ENCODE measurements around the gene NOXO1.
A peak's percentile ranks its signal among the peaks of the same experiment; 100 is the strongest.
"Not testable (repeated sequence)": the region's sequence is repeated elsewhere in the genome, so short reads cannot be mapped to it uniquely, and the experiment has no call there.

NOXO1 gene

GRCh38 chr16:1977875-1978268 lies 3.4 kb downstream of the NOXO1 start:
- DNase-seq = no peak

DNA sequence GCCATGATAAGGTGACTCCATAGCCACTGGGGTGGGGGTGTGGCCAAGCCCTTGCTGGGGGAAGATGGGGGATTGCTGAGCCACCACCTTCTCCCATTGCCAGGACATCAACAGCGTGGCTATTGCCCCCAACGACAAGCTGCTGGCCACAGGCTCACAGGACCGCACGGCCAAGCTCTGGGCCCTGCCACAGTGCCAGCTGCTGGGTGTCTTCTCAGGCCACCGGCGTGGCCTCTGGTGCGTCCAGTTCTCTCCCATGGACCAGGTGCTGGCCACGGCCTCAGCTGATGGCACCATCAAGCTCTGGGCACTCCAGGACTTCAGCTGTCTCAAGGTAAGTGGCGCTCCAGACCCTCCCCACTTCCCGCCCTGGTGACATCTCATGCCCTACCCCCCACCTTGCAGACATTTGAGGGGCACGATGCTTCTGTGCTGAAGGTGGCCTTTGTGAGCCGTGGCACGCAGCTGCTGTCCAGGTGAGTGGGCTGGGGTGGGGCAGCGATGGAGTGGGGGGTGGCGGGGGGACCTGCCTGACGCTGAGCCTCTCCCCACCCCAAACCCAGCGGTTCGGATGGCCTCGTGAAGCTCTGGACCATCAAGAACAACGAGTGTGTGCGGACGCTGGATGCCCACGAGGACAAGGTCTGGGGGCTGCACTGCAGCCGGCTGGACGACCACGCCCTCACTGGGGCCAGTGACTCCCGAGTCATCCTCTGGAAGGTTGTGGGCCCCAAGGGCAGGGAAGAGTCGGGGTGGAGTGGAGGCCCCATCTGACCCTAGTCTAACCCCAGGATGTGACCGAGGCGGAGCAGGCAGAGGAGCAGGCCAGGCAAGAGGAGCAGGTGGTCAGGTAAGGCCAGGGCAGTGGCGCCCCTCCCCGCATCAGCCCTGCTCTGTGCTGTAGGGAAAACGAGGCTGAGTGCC lies 4.1 kb downstream of the NOXO1 start:
- no peak for DNase-seq

DNA sequence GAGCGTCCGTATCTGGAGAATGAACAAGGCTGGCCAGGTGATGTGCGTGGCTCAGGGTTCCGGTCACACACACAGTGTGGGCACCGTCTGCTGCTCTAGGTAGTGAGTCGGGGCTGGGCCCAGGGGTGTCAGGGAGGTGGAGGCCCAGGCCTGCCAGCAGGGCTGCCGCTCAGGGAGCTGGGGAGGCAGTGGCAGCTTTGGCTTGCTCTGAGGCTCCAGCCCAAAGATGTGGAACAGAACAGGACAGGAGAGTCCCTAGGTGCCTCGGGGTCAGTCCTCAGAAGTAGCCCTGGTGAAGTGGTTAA lies 5.1 kb downstream of the NOXO1 start:
- DNase-seq = no peak

DNA sequence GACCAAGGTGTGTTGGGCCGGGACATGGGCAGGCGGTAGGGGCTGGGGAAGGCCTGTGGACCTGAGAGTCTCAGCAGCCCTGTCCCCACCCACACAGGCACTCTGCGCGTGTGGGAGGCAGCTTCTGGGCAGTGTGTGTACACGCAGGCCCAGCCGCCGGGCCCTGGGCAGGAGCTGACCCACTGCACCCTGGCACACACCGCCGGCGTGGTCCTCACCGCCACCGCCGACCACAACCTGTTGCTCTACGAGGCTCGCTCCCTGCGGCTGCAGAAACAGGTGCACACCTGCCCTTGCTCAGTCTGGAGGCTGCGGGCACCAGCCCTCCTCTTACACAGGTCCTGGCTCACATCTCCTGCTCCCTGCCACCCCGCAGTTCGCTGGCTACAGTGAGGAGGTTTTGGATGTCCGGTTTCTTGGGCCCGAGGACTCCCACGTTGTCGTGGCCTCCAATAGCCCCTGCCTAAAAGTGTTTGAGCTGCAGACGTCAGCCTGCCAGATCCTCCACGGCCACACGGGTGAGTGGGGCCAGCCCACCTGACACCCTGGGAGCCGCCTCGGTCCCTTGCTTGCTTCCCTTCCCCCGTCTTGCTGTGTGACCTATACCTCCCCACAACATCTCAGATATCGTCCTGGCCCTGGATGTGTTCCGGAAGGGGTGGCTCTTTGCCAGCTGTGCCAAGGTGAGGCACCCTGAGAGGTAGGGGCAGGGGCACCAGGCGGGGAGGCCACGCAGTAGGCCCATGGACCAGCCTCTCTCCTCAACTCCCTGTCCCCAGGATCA lies 5.6 kb downstream of the NOXO1 start:
- DNase-seq = no peak

GRCh38 chr16:1974157-1975070 lies 6.9 kb downstream of the NOXO1 start:
- no peak for DNase-seq

DNA sequence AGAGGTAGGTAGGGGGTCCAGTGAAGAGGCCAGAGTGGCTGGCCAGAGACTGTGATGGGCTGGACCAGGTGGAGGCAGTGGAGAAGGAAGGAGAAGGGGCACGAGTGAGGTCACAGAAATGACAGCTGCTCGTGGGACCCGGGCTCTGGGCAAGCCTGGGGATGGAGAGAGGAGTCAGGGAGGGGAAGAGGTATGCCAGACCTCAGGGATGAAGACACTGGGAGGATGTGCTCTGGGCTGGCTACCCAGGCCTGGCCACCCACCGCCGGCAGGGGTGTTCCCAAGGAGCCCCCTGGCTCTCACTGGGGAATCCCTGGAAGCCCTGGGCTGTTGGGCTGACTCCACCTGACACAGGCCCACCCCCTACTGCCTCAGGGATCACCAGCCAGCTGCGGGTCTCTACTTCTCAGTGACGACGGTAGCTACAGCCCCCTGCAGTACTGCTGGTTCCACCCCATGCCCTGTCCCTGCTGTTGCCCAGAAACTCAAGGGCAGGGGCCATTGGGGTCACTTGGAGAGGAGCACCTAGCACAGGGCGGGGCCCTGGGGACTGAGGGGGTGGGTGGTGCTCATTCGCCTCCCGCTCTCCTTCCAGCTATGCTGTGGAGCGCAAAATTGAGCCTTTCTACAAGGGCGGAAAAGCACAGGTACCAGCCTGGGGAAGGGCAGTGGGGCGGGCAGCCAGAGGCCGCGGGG lies 7.7 kb downstream of the NOXO1 start:
- DNase-seq = no peak

DNA sequence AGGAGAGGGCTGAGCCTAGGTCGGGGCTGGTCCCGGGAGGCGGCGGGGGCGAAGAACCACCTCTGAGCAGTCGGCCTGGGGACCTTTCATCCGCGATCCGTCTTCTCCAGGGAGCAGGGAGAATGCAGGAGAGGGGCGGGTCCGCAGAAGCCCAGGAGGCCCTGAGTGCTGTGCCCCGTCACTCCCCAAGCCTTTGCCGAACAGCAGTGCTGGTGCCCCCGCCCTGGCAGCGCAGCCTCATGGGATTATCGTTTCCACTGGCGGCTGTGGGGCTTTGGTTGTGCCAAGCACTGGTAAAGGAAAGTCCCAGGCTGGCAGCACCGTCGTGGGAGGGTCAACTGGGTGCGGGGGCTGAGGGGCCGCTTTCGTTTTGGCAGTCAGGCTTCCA lies 8.8 kb downstream of the NOXO1 start:
- no peak for DNase-seq

DNA sequence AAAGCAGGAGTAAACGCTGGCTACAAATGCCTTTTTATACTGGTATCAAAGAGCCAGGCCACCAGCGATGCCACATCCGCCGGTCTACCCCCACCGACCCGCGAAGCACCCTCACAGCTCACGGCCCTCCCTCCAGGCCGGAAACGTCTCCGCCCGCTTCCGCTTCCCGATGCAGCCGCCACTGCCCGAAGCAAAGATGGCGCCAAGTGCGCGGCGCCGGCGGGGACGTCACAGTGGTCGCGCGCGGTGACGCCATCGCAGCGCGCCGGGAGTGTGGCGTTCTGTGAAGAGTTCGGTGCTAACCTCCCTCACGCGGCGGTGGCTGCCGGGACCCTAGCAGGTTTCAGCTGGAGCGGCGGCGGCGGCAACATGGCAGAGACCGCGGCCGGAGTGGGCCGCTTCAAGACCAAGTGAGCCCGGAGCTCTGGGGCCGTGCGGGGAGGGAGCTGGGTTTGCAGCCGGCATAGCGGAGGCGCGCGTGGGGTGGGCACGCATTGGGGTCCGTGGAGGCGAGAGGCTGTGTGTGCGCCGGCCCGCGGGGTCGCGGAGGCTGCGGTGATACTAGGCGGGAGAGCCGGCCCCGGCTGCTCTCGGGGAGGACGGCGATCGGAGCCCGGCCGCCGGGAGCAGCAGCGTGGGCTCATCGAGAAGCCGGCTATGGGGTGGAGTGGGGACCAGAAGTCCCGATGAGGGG lies 9.3 kb downstream of the NOXO1 start, which contains the start of gene TBL3:
Gene TBL3 (plus strand): TSS at position 258 of the 694 bp plus-strand sequence. CDS start 112 bp downstream, at position 370.
- peak; percentile 83 to 90 for DNase-seq

DNA sequence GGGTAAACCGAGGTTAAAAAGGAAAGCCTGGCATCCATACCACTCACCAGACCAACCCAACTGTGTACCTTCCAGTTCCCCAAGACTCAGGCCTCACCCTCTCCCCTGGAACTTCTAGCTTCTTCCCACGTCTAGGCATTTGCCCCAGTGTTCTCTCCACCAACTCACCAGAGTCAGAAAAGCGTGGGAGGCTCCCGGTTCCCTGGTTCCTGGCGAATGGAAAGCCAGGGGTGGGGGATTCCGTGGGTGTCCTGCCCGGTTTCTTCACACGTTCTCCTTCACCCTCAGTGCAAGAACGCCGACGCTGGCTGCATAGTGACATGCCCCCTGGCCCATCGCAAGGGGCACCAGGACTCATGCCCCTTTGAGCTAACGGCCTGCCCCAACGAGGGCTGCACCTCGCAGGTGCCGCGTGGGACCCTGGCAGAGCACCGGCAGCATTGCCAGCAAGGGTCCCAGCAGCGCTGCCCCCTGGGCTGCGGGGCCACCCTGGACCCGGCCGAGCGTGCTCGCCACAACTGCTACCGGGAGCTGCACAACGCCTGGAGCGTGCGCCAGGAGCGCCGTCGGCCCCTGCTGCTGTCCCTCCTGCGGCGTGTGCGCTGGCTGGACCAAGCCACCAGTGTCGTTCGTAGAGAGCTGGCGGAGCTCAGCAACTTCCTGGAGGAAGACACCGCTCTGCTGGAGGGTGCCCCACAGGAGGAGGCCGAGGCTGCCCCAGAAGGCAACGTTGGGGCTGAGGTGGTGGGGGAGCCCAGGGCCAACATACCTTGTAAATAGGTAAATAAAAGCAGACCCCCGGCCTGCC lies 12.9 kb downstream of the NOXO1 start:
- DNase-seq = no peak

- no peak for DNase-seq
Observed at GRCh38 chr16:1966460-1966859, 14.8 kb downstream of the NOXO1 start, which contains the start of gene RNF151. RNF151 (plus strand) TSS chr16:1966856; CDS start chr16:1966882, 26 bp downstream.

DNA sequence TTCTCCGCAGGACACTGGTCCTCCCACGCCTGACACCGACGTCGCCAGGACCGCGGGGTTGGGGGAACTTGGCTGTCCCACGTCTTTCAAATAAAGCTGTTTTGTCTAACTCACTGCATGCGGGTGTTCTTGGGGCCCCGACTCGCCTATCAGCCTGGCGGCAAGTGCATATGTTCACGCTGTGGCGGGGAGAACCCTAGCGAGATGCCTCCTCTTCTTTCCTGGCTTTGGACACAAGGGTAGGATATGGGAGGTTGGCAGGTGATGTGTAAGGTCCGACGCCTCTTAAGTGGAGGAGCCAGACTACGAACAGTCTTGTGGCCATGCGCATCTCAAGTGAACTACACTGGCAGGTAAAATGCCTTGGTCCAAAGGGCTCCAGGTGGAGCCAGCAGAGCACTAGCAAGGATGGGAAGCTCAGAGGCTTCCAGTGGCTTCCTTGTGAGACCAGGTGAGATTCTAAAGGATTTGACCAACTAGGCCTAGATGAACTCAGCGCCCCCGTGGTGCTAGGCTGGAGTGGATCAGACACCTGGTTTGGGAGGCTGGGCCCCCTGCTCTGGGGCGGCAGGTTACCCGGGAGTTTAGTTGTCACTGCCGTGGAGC lies 15.8 kb downstream of the NOXO1 start:
- no peak for DNase-seq

DNA sequence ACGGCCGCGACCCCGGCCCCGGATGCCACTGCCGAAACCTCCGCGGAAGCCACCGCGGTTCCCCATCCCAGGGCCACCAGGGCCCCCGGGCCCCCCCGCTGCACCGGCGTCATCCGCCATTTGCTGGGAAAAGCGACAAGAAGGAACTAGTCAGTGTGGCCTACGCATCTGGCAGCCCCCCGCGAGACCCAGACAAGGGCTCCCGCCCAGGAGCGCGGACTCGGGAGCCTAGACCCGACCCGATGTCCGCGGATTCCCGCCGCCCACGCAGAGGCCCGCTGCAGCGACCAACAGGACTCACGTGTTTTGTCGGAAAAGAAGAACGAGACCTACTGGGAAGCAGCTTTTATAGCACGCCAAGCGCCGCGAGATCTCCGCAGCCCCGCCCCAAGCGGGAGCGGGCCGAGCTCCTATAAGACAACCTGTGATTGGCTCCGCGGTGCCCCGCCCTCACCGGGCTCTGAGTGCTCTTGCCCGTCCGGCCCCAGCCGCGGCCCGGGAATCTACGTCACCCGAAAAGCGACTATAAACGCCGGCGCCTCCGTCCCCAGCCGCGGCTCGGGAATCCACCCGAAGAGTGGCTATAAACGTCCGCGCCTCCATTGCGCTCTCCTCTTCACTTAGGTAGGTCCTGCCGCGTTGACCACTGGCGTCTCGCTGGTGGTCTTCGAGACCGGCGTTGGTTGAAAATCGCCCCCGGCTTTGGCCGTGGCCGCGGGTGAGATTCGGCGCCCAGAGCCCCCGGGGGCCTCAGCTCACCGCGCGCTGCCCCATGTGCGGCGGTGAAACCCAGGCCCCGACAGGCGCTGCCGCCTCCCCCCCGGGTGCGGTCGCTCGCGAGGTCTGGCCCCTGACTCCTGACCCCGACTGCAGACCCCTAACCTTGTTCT lies 16.5 kb downstream of the NOXO1 start, which contains the start of gene RPS2:
Gene RPS2 (minus strand): TSS at position 321 of the 890 bp plus-strand sequence. CDS start 201 bp downstream, at position 120.
- peak; percentile 94 to 98 for DNase-seq

DNA sequence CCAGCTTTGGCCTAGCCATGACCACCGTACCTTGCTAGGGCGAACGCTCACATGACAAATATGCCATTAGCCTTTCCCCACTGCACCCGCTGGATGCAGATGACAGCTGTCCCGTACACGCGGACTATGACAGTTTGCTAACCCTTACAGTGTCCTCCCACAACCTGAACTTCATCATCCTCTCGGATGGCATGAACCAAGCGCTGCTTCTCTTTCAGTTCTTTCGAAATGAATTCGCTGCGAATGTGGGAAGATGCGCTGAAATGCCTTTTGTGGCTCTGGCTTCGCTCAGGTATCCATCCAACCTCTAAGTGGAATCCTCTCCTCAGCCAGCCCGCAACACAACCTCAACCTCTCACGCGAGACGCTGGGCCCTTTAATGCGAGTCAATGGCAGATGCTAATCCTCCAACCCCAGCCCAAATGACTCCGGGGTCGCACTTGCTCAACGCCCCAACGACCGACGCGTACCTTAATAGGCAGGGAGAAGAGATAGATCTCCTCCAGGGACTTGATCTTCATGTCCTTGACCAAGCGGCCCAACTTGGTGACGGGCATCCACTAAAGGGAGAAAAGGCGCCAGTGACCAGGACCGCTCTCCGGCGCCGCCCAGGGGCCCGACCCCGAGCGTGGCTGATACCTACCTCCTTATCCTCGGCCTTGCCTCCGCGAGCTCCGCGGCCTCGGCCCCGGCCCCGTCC lies 17.3 kb downstream of the NOXO1 start:
- no peak for DNase-seq

GRCh38 chr16:1962161-1963153 lies 18.8 kb downstream of the NOXO1 start:
- DNase-seq = not testable (repeated sequence)

DNA sequence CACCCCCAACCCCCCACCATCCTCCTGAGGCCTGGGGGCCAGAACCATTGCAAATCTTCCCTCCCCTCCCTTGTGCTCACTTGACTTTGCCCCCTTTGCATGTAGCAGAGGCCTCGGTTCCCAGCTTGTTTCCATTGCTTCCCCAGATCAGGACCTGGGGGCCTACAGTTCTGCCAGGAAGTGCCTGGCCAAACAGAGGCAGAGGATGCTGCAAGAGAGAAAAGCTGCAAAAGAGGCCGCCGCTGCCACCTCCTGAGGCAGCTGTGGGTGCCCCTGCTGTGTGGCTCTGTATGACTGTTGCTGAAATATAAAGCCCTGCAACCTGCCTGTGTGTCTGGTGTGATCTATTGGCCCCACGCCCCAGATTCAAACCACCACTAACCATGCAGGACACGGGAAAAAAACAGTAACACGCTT lies 19.6 kb downstream of the NOXO1 start:
- no peak for DNase-seq

DNA sequence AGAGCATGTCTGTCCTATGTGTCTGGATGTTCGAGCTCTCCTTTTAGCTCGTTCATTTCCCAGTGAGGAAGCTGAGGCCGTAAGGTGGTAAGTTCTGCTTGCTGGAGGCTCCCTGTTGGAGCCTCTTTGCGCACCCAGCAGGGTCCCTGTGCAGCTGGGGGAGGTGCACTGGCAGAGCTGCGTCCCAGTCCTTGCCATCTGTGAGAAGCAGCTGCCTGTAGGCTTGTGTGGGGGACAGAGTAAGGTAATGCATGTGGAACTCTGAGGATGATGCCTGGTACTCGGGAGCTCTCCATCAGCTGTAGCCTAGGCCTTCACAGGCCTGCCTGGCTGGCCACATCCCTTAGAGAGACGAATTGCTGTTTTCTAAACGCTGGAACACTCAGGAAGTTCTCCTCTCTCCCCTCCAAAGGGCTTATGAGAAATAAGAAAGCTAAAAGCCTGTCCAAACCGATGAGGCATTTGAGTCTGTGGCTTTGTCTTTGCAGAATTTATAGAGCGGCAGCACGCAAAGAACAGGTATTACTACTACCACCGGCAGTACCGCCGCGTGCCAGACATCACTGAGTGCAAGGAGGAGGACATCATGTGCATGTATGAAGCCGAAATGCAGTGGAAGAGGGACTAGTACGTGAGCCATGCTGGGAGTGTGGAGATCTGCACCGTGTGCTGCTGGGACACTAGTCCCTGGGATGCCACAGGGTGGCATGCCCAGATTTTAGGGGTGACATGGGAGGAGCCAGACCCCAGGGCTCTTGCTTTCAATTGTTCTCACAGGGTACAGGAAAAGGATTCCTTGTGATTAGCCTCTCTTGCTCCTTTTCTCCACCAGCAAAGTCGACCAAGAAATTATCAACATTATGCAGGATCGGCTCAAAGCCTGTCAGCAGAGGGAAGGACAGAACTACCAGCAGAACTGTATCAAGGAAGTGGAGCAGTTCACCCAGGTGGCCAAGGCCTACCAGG lies 20.3 kb downstream of the NOXO1 start:
- peak; percentile 47 to 69 for DNase-seq

Measured in SHP77 (cell line).